Pancreas (tissue), 10 donors: Measurements from ENCODE around the gene UBTD2. TPM values are rescaled to one million over a fixed set of nuclear protein-coding genes. Genes with fewer than 3 reads are reported as not detected.
A peak's percentile ranks its signal among the peaks of the same experiment; 100 is the strongest.

Experiments used
- ATAC-seq, 4 donors: fragments of 200-7000 bp; cut with Tn5 transposase; one replicate each; pipeline versions ENCODE4 v1.8.0 to v1.9.1; 2020; ENCODE audit warnings: mild to moderate bottlenecking in 4 of 4, moderate library complexity in 4 of 4
- DNase-seq, 6 donors: peaks; one replicate each; pipeline ENCODE4 v3.0.0-alpha.2; 2020
- FAIRE-seq: peaks from 2 replicates; lab custom pipeline; 2012; peaks lifted over from hg19 to GRCh38; lab: Jason Lieb, UNC
- H3K27ac ChIP-seq, 4 donors: fragments of 200-600 bp; sonication (generic); 1 replicate in 3 of 4; 2 replicates in 1 of 4; pipeline versions ENCODE4 v1.5.0 to v1.8.0; 2020
- H3K27me3 ChIP-seq, 4 donors: fragments of 200-600 bp; one replicate each; pipeline ENCODE4 v1.8.0; 2021
- H3K36me3 ChIP-seq, 3 donors: fragments of 200-600 bp; sonication (generic) in 1 of 3; one replicate each; pipeline versions ENCODE4 v1.5.0 to v1.8.0; 2020 to 2021
- H3K4me1 ChIP-seq, 3 donors: fragments of 200-600 bp; one replicate each; pipeline ENCODE4 v1.8.0; 2021
- H3K4me3 ChIP-seq, 4 donors: fragments of 200-600 bp; sonication (generic) in 2 of 4; one replicate each; pipeline versions ENCODE4 v1.5.0 to v1.8.0; 2020 to 2021
- H3K9me3 ChIP-seq, 4 donors: fragments of 200-600 bp; one replicate each; pipeline ENCODE4 v1.8.0; 2021
- CTCF ChIP-seq, 4 donors: fragments of 200-600 bp; sonication (generic) in 3 of 4; IDR thresholded peaks; one replicate each; pipeline versions ENCODE4 v1.5.0 to v1.8.0; 2021; ENCODE audit warnings: antibody characterized with exemption in 4 of 4
- WGBS, 2 donors: extraction: QIAGEN DNeasy Blood & Tissue Kit; methylation state at CpG; one replicate each; pipeline ENCODE4 v1.1.7; 2013; 5-methylcytosine and 5-hydroxymethylcytosine counted together
- intact Hi-C, 3 donors: fragments of 100-400 bp; cut with DNase I; formaldehyde crosslinking; loops; one replicate each; pipeline versions ENCODE4 v1.11.1 to v1.14.2; 2022
- polyA plus RNA-seq, 2 donors: library from polyadenylated mRNA; stranded (reverse); fragments of 200-250 nt; gene quantifications; one replicate each; pipeline ENCODE4 v1.2.3, GENCODE V29; 2013
- total RNA-seq, 6 donors: library from RNA; stranded (reverse); fragmentation: NEBNext Ultra II Directional in 4 of 6; extraction: Animal tissue kit (Norgen Biotek cat#: 25700) in 4 of 6; gene quantifications; one replicate each; pipeline versions ENCODE4 v1.2.1 to v1.2.4, GENCODE V29; 2021 to 2023
- donor health status: healthy with polysubstance abuse.
- donor health status: DM: no; HTN: no; CAD: no; lungs with moderate emphysema.
- donor health status: DM: no; HTN: no; CAD: no.
- donor health status: control.
- donor health status: control.
- donor health status: Bipolar disorder and iron deficiency.
- donor health status: DM: yes; HTN: yes; CAD: no.
- donor health status: DM: no; HTN: no; CAD: no.
- donor health status: DM: no; HTN: no; CAD: no.
- donor health status: DM: yes; HTN: yes; CAD: no.

The UBTD2 gene
- total and polyA plus RNA-seq, 8 donors = 4.5 to 12.9 (median 6.9) TPM

GRCh38 chr5:172167895-172168294 is 115.7 kb downstream of the UBTD2 start:
- H3K36me3 ChIP-seq = no peaks in the 10 kb centered on the region
- ATAC-seq (no peak), DNase-seq (no peak), FAIRE-seq (no peak)
- no peak overlapping the region for H3K27ac ChIP-seq
- peaks cover 0 to 9% (median 0%) of the 10 kb centered on the region in 3 donors for H3K4me1 ChIP-seq
- no peaks in the 10 kb centered on the region for H3K27me3 ChIP-seq
- intact Hi-C loops = no loop called here
- TF ChIP-seq CTCF (IDR thresholded peaks at IDR 0.05) = no peak
- WGBS, 2 donors = 85 to 87% methylated on average over 7 of the region's 7 CpGs
- H3K9me3 ChIP-seq = no peaks in the 10 kb centered on the region
- H3K4me3 ChIP-seq = no peak overlapping the region

GRCh38 chr5:172166030-172166826 is 117.3 kb downstream of the UBTD2 start:
- no peak overlapping the region for H3K4me3 ChIP-seq
- H3K9me3 ChIP-seq = no peaks in the 10 kb centered on the region
- FAIRE-seq (no peak), DNase-seq (no peak), ATAC-seq (no peak)
- H3K36me3 ChIP-seq = no peaks in the 10 kb centered on the region
- no peak for TF ChIP-seq CTCF (IDR thresholded peaks at IDR 0.05)
- H3K27me3 ChIP-seq = no peaks in the 10 kb centered on the region
- H3K27ac ChIP-seq = no peak overlapping the region
- WGBS, 2 donors = 90 to 96% methylated on average over 16 of the region's 16 CpGs
- peaks cover 0 to 9% (median 0%) of the 10 kb centered on the region in 3 donors for H3K4me1 ChIP-seq
- intact Hi-C loops = no loop called here

- intact Hi-C loops = no loop called here
- TF ChIP-seq CTCF (IDR thresholded peaks at IDR 0.05) = no peak
- no peaks in the 10 kb centered on the region for H3K9me3 ChIP-seq
- H3K36me3 ChIP-seq = no peaks in the 10 kb centered on the region
- H3K27ac ChIP-seq = no peak overlapping the region
- DNase-seq (no peak), FAIRE-seq (no peak), ATAC-seq (no peak)
- H3K4me3 ChIP-seq = no peak overlapping the region
- peaks cover 0 to 9% (median 0%) of the 10 kb centered on the region in 3 donors for H3K4me1 ChIP-seq
- no peaks in the 10 kb centered on the region for H3K27me3 ChIP-seq
- 87 to 91% methylated on average over 7 of the region's 7 CpGs for WGBS, 2 donors
Observed at GRCh38 chr5:172165465-172165864, 118.1 kb downstream of the UBTD2 start.

- no peaks in the 10 kb centered on the region for H3K36me3 ChIP-seq
- H3K27me3 ChIP-seq = no peaks in the 10 kb centered on the region
- no peak overlapping the region for H3K4me3 ChIP-seq
- no peak overlapping the region for H3K27ac ChIP-seq
- peaks cover 0 to 9% (median 0%) of the 10 kb centered on the region in 3 donors for H3K4me1 ChIP-seq
- no peaks in the 10 kb centered on the region for H3K9me3 ChIP-seq
- intact Hi-C loops = no loop called here
- ATAC-seq (peak in 2 of 4 donors; percentile 18 to 39), DNase-seq (no peak), FAIRE-seq (no peak)
- WGBS, 2 donors = 83 to 90% methylated on average over 13 of the region's 13 CpGs
- no peak for TF ChIP-seq CTCF (IDR thresholded peaks at IDR 0.05)
Observed at GRCh38 chr5:172164769-172165212, 118.8 kb downstream of the UBTD2 start.

- Histone ChIP-seq H3K4me1 (peaks cover 0 to 9% (median 0%) of the 10 kb centered on the region in 3 donors), H3K27ac (no peak overlapping the region), H3K27me3 (no peaks in the 10 kb centered on the region), H3K4me3 (no peak overlapping the region), H3K36me3 (no peaks in the 10 kb centered on the region), H3K9me3 (no peaks in the 10 kb centered on the region)
- TF ChIP-seq CTCF (IDR thresholded peaks at IDR 0.05) = no peak
- 50 to 53% methylated on average over 4 of the region's 4 CpGs for WGBS, 2 donors
- DNase-seq = no peak
- FAIRE-seq = no peak
- intact Hi-C loops = no loop called here
- peak in 3 of 4 donors; percentile 33 to 60 (median 50) for ATAC-seq
Observed at GRCh38 chr5:172163346-172163745, 120.2 kb downstream of the UBTD2 start.
